HEK293 (cell line): ENCODE results near the gene CADPS2.

Experiments
- CTCF ChIP-seq: fragments of 450-650 bp; formaldehyde crosslinking; IDR thresholded peaks from 2 replicates; pipeline ENCODE4 v1.5.1; 2016; ENCODE audit warnings: missing biosample characterization, missing genetic modification characterization
- KLF16 ChIP-seq: fragments of 450-650 bp; formaldehyde crosslinking; IDR thresholded peaks from 2 replicates; pipeline ENCODE4 v1.5.1; 2017; ENCODE audit warnings: missing biosample characterization, missing genetic modification characterization
- REST ChIP-seq: fragments of 450-650 bp; formaldehyde crosslinking; IDR thresholded peaks from 2 replicates; pipeline ENCODE4 v1.5.1; 2016; ENCODE audit warnings: missing biosample characterization, missing genetic modification characterization
- ZFP69B ChIP-seq: fragments of 450-650 bp; formaldehyde crosslinking; IDR thresholded peaks from 2 replicates; pipeline ENCODE4 v1.5.1; 2016; ENCODE audit warnings: missing biosample characterization, missing genetic modification characterization
- ZNF202 ChIP-seq: fragments of 450-650 bp; formaldehyde crosslinking; IDR thresholded peaks from 2 replicates; pipeline ENCODE4 v1.5.1; 2016; ENCODE audit warnings: missing biosample characterization, missing genetic modification characterization, borderline replicate concordance
- ZNF24 ChIP-seq: fragments of 450-650 bp; formaldehyde crosslinking; IDR thresholded peaks from 2 replicates; pipeline ENCODE4 v1.5.1; 2016; ENCODE audit warnings: missing biosample characterization, missing genetic modification characterization
- ZNF274 ChIP-seq, 2 experiments: fragments of 200-500 bp in 1 of 2; fragments of 450-650 bp in 1 of 2; sonication (Bioruptor generic) in 1 of 2; formaldehyde crosslinking in 1 of 2; IDR thresholded peaks; 2 replicates each; pipeline versions ENCODE4 v1.5.1 to v1.6.1; 2014 to 2016; ENCODE audit warnings: borderline replicate concordance in 1 of 2, inconsistent platforms in 1 of 2, low read length in 1 of 2, missing biosample characterization in 1 of 2, missing genetic modification characterization in 1 of 2
- ZNF280D ChIP-seq: fragments of 450-650 bp; formaldehyde crosslinking; IDR thresholded peaks from 2 replicates; pipeline ENCODE4 v1.5.1; 2016; ENCODE audit warnings: missing biosample characterization, missing genetic modification characterization
- ZNF639 ChIP-seq: fragments of 450-650 bp; formaldehyde crosslinking; IDR thresholded peaks from 2 replicates; pipeline ENCODE4 v1.5.1; 2016; ENCODE audit warnings: missing biosample characterization, missing genetic modification characterization

GRCh38 chr7:122544463-122544862, 341.8 kb downstream of the CADPS2 start:
- no peak for TF ChIP-seq ZNF24 (tag by site-specific recombination)
- no peak for TF ChIP-seq CTCF (tag by site-specific recombination)
- no peak for TF ChIP-seq ZNF280D (tag by site-specific recombination)
- no peak for TF ChIP-seq KLF16 (tag by site-specific recombination)
- no peak for TF ChIP-seq ZNF639 (tag by site-specific recombination)
- TF ChIP-seq ZFP69B (tag by site-specific recombination): no peak
- TF ChIP-seq ZNF202 (tag by site-specific recombination): no peak
- no peak for TF ChIP-seq ZNF274 (IDR thresholded peaks at IDR 0.05; ENCODE audit: low read length)
- TF ChIP-seq ZNF274 (tag by site-specific recombination; IDR thresholded peaks at IDR 0.05; ENCODE audit: borderline replicate concordance): no peak
- TF ChIP-seq REST (tag by site-specific recombination): no peak
